GM21423 (cell line): Measurements from ENCODE around the gene CYGB.
"Not testable (repeated sequence)": the region's sequence is repeated elsewhere in the genome, so short reads cannot be mapped to it uniquely, and the experiment has no call there.

Experiments
- ATAC-seq: cut with Tn5 transposase; IDR thresholded peaks from one replicate; pipeline ENCODE4 v1.9.1; 2021; ENCODE audit warnings: mild to moderate bottlenecking, moderate library complexity; ENCODE audit not compliant: unreplicated experiment

CYGB gene

DNA sequence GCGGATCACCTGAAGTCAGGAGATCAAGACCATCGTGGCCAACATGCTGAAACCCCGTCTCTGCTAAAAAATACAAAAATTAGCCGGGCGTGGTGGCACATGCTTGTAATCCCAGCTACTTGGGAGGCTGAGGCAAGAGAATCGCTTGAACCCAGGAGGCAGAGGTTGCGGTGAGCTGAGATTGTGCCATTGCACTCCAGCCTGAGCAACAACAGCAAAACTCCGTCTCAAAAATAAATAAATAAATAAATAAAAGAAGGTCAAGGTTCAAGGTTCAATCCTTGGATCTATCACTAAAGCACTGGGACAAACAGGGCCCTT lies 12.0 kb downstream of the CYGB start:
- not testable (repeated sequence) for ATAC-seq

DNA sequence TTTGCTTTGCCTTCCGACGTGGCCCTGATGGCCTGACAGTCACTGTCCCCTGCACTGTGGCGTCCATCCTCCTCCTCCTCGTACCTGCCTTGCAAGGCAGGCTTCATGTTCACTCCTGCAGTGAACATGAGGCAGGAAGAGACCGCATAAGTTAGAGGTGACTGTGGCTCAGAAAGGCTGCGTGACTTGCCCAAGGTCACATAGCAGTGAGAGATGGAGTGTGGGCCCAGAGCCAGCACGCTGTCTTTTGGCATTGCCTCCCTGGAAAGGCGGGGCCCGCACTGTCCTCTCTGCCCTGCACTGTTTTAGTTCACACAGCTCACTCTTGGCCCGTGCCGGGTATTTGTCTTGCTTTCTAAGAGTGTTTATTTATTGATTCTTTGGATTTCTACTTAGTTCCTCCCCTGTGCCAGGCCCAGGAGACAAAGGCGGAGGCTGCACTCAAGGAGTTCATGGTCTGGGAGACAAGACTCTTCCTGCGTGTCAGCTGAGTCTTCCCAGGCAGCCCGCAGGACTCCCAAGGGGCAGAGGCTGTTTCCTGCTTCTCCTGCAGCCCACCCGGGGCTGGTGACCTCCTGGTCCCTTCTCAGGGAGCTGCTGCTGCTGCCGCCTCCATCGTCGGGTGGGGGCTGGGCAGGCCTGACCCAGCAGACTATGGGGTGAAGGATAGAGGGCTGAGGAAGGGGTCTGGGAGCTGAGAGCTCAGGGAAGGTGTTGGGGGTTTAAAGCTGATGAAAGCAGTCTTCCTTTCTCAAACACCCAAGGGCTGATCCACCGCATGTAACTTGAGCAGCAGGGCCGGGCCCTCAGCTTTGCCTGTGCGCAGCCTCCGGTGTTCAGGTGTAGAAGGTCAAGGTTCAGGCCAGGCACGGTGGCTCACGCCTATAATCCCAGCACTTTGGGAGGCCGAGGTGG lies 12.7 kb downstream of the CYGB start:
- no peak for ATAC-seq

DNA sequence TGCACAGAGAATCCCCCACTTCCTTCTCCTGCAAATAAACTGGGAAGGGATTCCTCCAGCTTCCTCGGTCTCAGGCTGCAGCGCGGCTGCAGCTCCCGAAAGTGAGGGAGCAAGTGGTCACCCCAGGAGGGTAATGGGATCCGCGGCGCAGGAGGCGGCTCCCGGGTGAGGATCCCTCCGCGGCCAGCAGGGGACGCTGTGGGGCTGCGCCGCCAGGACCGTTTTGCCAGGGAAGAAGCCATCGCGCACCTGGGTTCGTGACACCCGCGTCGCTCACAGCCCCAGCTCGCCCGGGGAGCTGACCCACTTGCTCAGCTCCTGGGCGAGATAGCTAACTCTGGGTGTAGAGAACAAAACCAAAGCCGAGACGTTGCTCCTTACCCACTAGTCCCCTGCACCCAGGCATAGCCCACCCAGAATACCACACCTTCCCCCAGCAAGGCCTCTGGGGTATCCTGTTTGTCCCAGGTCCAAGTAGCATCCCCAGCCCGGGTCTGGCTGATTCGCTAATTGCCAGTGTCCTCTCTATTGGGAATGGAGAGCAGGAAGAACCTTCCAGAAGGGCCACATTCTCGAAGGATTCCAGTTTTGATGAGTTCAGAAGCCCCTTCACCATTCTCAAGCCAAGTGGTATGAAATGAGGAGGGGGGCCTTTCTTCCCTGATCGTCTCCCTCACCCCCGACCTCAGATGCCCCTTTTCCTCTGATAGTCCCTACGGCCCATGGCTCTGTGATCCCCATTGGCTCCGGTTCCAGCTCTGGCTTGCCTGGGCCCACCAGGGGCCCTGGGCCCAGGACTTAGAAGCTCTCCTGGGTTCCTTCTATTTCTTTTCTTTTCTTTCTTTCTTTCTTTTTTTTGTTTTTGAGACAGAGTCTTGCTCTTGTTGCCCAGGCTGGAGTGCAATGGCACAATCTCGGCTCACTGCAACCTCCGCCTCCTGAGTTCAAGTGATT lies 14.1 kb downstream of the CYGB start:
- no peak for ATAC-seq

DNA sequence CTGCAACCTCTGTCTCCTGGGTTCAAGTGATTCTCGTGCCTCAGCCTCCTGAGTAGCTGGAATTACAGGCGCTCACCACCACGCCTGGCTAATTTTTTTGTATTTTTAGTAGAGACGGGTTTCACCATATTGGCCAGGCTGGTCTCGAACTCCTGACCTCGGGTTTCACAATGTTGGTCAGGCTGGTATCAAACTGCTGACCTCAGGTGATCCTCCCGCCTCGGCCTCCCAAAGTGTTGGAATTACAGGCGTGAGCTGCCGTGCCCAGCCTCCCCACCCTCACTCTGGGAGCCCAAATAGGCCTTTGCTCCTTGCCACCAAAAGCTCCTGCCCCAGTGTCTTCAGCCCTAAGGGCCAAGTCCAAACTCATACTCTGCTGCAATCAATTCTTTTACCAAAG lies 15.8 kb downstream of the CYGB start:
- not testable (repeated sequence) for ATAC-seq

DNA sequence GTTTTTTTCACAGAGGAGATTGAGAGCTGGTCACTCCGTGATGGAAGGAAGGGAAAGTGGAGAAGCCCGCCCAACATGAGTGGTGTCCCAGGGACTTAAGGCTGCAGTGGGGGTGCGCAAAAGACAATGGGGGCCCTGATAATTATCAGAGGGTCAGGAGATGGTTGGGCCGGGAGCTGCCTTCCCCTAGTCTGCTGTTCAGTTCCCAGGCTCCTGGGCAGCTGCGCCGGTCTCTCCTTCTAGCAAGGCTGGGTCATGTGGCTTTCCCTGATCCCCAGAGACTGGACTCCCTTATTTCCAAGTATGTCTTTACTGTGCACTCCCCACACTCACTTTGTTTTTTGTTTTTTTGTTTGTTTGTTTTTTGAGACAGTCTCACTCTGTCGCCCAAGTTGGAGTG lies 16.2 kb downstream of the CYGB start:
- ATAC-seq = no peak

DNA sequence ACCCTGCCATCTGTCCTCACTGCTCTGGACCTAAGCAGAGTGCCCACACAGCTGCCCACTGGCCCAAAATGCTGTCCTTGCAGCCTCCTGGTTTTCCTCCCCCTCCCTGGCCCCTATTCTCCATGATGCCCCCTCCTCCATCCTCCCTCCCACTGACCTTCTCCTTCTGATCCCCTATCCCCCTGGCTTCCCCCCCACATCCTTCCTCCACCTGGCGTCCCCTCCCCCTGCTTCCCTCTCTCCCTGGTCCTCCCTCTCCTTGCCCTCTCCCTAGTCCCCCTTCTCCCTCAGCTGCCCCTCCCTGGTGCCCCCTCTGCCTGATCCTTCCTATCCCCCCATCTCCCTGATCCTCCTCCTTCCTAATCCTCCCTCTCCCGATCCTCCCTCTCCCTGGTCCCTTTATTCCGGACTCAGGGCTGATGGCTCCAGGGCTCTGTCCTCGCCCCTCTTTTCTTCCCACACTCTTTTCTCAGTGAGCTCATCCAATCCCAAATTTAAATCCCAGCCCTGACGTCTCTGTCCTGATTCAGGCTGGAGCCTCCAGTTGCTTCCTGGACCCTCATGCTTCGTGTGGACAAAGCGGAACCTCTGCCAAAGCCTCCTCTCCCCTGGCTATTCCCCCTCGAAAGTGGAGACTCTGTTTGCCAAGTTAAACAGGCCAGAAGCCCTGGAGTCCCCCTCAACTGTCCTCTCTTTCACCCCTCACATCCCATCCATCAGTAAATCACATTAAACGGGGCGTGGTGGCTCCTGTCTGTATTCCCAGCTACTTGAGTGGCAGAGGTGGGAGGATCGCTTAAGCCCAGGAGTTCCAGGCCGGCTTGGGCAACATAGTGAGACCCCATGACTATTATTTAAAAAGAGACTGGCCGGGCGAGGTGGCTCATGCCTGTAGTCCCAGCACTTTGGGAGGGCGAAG lies 18.2 kb downstream of the CYGB start:
- no peak for ATAC-seq

DNA sequence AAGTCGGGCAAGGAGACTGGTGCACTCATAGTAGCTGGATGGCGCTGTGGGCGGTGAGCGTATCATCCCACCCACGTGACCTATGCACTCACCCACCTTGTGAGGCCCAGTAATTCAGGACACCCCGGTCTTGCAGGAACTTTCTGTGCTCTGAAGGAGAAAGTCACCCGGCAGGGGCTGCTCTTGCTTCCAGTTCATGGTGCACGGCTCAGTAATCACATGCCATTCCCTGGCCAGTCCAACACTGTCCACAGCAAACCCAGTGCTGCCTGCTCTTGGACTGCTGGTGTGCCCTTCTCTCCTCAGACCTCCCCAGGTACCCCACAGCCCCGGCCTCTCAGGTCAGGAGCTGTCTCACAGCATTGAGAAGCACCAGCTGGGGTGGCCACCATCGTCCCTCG lies 19.9 kb downstream of the CYGB start:
- no peak for ATAC-seq

DNA sequence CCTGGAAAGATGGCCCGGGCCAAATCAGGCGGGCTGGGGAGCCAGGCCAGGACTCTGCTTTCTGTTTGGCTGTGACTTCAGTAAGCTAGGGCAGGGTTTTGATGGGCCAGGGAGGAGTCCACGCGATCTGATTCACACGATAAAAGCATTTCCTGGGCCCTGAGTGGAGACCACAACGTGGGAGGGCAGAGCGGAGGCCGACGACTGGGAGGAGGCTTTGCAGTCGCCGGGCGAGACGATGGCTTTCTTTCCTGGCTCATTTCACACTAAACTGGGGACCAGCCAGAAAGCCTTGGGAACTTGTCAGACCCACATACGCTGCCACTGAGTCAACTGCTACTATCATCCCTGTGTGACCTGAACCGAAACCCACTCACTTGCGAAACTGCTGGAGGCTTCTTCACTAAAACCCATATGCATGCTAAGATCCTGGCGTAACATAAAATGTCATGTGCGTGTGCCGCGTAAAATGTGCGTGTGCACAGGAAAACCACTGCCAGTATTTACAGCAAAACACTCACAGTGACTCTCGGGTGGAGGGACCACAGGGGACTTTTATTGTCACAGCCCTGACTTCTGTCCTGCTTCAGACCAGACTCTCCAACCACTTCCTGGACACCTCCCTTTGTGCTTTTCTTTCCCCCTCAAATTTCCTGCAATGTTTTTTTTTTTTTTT lies 22.1 kb downstream of the CYGB start:
- ATAC-seq = peak; percentile 56

DNA sequence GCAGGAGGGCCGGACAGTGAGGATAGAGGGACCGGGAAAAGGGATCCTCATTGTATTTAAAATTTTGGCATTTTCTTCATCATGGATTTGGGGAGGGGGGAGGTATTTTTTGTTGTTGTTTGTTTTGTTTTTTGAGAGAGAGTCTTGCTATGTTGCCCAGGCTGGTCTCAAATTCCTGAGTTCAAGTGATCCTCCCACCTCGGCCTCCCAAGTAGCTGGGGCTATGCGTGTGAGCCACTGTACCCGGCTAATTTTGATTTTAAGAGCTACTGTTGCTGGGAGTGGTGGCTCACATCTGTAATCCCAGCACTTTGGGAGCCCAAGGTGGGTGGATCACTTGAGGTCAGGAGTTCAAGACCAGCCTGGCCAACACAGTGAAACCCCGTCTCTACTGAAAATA lies 23.2 kb downstream of the CYGB start:
- not testable (repeated sequence) for ATAC-seq

DNA sequence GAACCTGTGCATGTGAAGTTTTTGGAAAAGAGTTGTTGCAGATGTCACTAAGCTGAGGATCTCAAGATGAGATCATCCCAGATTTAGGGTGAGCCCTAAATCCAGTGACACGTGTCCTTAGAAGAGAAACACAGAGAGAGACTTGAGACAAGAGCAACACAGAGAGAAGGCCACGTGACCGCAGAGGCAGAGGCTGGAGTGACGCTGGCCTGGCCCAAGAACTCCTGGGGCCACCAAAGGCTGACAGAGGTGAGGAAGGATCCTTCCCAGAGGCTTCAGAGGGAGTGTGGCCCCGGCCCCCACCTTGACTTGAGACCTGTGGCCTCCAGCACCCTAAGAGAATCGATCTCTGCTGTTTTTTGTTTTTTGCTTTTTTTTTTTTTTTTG lies 24.2 kb downstream of the CYGB start:
- no peak for ATAC-seq

DNA sequence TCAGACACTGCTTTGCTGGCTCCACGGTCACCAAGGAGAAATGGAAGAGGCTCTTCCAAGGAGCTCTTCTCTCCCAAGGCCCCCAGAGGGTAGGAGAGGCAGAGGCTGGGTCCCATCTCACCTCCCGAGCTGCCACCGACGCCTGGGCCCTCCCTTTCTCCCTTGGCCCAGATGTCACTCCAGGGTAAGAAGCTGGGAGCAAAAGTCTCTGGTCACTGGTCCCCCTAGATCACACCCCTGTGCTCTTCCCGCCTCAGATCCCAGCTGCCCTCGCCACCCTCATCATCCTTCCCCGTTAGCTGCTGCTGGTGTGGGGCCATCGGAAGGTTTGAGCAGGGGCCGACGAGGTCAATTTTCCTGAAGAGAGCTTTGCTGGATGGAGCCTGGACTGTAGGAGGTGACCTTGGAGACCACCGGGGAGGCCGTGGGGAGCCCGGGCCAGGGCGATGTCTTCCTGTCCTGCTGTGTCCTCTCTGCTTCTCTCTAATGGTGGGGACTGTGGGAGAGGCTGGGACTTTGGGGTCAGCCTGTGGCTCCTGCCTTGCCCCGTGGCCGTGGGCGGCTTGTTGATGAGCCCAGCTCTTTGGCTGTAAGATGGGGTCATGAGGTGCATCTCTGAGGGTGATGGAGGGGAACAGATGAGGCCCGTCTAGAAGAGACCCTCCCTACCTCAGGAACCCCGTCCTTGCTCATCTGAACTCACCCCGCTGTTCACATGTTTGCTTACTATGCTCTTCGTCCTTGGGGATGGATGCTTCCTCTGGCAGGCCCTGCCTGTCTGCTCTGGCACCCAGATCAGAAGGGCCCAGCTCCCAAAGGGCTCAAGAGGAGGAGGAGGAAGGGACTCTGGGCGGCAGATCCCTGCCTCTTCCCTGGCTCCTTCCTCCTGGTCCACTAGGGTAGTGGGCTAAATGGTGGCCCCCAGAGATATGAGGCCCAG lies 24.9 kb downstream of the CYGB start:
- no peak for ATAC-seq

DNA sequence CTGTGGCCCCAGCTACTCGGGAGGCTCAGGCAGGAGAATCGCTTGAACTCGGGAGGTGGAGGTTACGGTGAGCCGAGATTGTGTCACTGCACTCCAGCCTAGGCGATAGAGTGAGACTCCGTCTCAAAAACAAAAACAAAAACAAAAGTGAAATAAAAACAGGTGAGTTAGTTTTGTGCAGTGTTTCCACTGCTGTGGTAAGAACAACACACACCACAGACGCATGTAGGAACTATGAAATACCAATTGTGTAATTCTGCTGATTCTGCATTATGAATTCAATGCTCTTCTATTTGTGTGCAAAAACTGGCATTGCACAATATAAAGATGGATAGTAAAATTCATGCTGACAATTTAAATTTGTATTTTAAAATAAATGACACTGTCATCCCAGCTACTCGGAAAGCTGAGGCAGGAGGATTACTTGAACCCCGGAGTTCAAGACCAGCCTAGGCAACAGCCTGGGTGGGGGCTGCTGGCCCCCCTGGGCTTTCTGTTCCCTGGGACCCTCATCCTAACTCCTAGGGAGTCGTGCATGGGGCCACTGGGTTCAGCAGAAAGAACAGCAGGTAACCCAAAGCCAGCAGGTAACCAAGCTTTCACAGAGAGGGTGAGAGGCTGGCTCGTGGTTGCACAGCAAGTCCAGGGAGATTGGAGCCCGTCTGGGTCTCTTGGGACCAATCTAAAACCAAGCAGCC lies 25.7 kb downstream of the CYGB start:
- no peak for ATAC-seq

DNA sequence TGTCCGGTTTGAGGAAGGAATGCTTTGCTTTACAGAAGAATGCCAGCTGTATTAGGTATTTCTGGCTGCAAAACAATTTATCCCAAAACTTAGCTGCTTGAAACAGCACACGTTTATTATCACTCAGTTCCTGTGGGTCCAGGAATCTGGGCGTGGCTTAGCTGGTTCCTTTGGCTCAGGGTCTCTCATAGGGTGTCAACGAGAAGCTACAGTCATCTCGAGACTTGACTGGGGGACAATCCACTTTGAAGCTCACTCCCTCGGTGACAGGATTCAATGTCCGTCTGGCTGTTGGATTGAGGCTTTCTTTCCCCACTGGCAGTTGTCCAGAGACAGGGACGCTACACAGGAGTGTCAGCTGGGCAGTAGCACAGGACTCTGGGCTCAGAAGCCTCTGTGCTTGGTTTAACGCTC lies 26.7 kb downstream of the CYGB start:
- no peak for ATAC-seq

DNA sequence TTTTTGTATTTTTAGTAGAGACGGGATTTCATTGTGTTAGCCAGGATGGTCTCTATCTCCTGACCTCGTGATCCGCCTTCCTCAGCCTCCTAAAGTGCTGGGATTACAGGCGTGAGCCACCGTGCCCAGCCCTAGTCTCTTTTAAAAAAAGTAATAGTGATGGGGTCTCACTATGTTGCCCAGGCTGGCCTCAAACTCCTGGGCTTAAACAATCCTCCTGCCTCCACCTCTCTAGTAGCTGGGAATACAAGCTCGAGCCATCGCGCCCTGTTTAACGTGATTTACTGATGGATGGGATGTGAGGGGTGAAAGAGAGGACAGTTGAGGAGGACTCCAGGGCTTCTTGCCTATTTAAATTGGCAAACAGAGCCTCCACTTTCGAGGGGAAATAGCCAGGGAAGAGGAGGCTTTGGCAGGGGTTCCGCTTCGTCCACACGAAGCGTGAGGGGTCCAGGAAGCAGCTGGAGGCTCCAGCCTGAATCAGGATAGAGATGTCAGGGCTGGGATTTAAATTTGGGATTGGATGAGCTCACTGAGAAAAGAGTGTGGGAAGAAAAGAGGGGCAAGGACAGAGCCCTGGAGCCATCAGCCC lies 28.9 kb downstream of the CYGB start:
- ATAC-seq = not testable (repeated sequence)

DNA sequence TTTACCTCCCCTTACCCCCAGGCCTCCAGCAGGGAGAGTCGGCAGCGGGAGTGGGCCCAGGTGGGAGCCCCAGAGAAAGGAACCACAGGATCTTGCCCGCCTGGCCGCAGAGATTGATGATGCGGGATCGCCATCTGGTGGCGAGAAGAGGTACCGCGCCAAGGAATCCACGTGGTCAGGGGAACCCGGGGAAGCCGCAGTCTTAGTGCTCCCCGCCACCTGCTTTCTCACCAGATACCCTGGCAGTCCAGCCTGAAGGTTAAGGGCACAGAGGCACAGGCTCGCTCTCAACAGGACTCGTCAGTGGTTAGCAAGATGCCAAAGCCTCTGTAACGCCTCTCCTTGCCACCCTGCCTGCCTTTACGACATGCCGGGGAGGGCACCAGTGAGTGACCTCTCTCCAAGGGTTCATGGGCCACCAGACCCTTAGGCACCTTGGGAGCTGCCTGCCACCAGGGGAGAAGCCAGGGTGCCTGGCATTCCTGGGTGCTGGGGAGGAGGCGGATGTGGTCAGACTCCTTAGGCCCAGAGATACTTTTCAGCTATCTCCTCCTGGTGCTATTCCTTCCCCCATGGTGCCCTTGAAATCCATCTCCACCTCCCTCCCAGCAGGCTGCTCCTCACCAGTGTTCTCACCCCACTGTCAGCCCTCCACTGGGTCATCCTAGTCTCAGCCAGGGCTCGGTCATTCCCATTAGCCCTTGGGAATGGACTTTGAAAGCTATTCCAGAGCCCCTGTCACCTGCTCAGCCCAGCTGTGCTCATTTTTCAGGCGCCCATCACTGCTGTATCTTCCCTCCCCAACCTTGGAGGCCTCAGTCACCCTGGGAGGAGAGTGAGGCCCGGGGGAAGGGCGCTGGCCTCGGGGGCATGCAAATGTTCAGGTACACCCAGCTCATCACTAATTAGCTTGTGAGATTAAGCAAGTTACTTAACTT lies 30.8 kb downstream of the CYGB start:
- no peak for ATAC-seq

DNA sequence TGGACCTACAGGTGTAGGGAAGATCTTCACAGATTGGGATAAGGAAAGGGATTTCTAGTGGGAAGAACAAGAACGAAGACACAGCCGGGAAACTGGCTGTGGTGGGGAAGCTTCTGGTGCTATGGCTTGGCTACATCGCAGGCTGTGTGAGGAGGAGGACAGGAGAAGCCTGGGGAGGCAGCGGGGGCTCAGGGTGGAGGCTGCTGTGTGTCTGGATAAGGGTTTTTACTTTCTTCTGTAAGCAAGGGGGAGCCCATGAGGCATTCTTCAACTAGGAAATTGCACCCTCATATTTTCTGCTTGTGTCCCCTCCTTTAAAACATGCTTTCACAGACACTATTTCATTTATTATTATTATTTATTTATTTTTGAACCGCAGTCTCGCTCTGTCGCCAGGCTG lies 33.4 kb downstream of the CYGB start:
- no peak for ATAC-seq
